SU-DHL-6 (cell line): ENCODE results near the gene PLB1.

Source experiments
- H2AFZ ChIP-seq: fragments of 200-600 bp; sonication (generic); 2 replicates; pipeline ENCODE4 v1.6.1; 2014; ENCODE audit warnings: low read depth, mild to moderate bottlenecking, moderate library complexity, mixed read lengths, antibody characterized with exemption, low read length; ENCODE audit not compliant: severe bottlenecking
- H3F3A ChIP-seq: fragments of 200-600 bp; shearing (Covaris generic); 2 replicates; pipeline ENCODE4 v1.6.0; 2016; ENCODE audit warnings: antibody characterized with exemption, mild to moderate bottlenecking; ENCODE audit not compliant: insufficient read depth
- H3K27ac ChIP-seq: fragments of 200-600 bp; sonication (generic); 2 replicates; pipeline ENCODE4 v1.5.1; 2016; ENCODE audit warnings: low read depth, mild to moderate bottlenecking, low read length, moderate library complexity, mixed read lengths
- H3K27me3 ChIP-seq: fragments of 200-600 bp; sonication (generic), shearing (Covaris generic); 2 replicates; pipeline ENCODE4 v1.6.0; 2014; ENCODE audit warnings: mild to moderate bottlenecking, low read length
- H3K36me3 ChIP-seq: fragments of 200-600 bp; sonication (generic); 2 replicates; pipeline ENCODE4 v1.6.1; 2014; ENCODE audit warnings: mild to moderate bottlenecking, low read length, mixed read lengths
- H3K4me2 ChIP-seq: fragments of 300-600, 200-600 bp; shearing (Covaris generic), sonication (generic); 2 replicates; pipeline ENCODE4 v1.6.0; 2014; ENCODE audit warnings: low read length, low read depth, mild to moderate bottlenecking; ENCODE audit not compliant: poor library complexity, severe bottlenecking
- H3K4me3 ChIP-seq: fragments of 200-600 bp; sonication (generic); 2 replicates; pipeline ENCODE4 v1.5.1; 2014; ENCODE audit warnings: antibody characterized with exemption, low read length, mild to moderate bottlenecking, mixed read lengths; ENCODE audit not compliant: insufficient read depth, poor library complexity, severe bottlenecking
- H3K79me2 ChIP-seq: fragments of 200-600 bp; sonication (generic); 2 replicates; pipeline ENCODE4 v1.6.1; 2014; ENCODE audit warnings: mild to moderate bottlenecking, low read length, moderate library complexity; ENCODE audit not compliant: insufficient read depth
- H3K9ac ChIP-seq: fragments of 200-600 bp; sonication (generic); 2 replicates; pipeline ENCODE4 v1.7.0; 2014; ENCODE audit warnings: mild to moderate bottlenecking, low read length
- H3K9me2 ChIP-seq: fragments of 200-600 bp; sonication (generic); replicated peaks from 2 replicates; pipeline ENCODE4 v1.6.1; 2014; ENCODE audit warnings: low read length; ENCODE audit not compliant: insufficient read depth
- H3K9me3 ChIP-seq: fragments of 200-600 bp; sonication (generic); 2 replicates; pipeline ENCODE4 v1.6.1; 2014; ENCODE audit warnings: low read length, mixed read lengths; ENCODE audit not compliant: insufficient read depth
- H4K20me1 ChIP-seq: fragments of 200-600 bp; sonication (generic); 2 replicates; pipeline ENCODE4 v1.6.1; 2014; ENCODE audit warnings: low read depth, mild to moderate bottlenecking, antibody characterized with exemption, low read length, moderate library complexity, mixed read lengths
- CTCF ChIP-seq: fragments of 200-600 bp; sonication (generic); IDR thresholded peaks from one replicate; pipeline ENCODE4 v1.5.1; 2017; ENCODE audit warnings: antibody characterized with exemption, mild to moderate bottlenecking, low read length, moderate library complexity; ENCODE audit not compliant: insufficient read depth, poor library complexity, severe bottlenecking
- EZH2phosphoT487 ChIP-seq: fragments of 200-600 bp; sonication (generic), shearing (Covaris generic); conservative IDR thresholded peaks from 2 replicates; pipeline ENCODE4 v1.6.1; 2018; ENCODE audit warnings: mild to moderate bottlenecking, antibody characterized with exemption, low read length, moderate library complexity, mixed read lengths

The PLB1 gene

DNA sequence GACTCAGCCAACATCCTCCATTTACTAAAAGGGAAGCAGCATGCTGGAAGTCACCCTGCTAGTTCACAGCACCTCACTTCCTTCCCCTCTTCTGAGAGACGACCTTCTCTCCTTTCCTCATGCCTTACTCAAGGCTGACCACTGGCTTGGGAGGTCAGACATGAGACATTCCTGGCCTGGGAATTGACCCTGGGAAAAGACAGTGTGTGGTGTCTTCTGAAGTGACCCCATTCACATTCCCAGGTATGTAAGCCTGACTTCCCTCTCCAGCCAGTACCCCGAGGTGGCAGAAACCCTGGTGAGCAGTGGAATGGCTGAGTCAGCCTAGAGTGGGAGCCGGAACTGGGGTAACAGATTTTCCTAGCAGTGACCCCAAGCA lies 92.4 kb downstream of the PLB1 start:
- Histone ChIP-seq H3K9me3 (no peaks in the 10 kb centered on the region), H3K27me3 (no peaks in the 10 kb centered on the region), H3K4me2 (no peak overlapping the region), H3F3A (no peaks in the 10 kb centered on the region), H4K20me1 (no peaks in the 10 kb centered on the region), H3K79me2 (no peaks in the 10 kb centered on the region), H3K36me3 (no peaks in the 10 kb centered on the region), H3K4me3 (no peak overlapping the region), H2AFZ (no peak overlapping the region), H3K9ac (no peak overlapping the region), H3K9me2 (no peaks in the 10 kb centered on the region), H3K27ac (no peak overlapping the region)
- TF ChIP-seq EZH2phosphoT487 (no peak), CTCF (no peak)

DNA sequence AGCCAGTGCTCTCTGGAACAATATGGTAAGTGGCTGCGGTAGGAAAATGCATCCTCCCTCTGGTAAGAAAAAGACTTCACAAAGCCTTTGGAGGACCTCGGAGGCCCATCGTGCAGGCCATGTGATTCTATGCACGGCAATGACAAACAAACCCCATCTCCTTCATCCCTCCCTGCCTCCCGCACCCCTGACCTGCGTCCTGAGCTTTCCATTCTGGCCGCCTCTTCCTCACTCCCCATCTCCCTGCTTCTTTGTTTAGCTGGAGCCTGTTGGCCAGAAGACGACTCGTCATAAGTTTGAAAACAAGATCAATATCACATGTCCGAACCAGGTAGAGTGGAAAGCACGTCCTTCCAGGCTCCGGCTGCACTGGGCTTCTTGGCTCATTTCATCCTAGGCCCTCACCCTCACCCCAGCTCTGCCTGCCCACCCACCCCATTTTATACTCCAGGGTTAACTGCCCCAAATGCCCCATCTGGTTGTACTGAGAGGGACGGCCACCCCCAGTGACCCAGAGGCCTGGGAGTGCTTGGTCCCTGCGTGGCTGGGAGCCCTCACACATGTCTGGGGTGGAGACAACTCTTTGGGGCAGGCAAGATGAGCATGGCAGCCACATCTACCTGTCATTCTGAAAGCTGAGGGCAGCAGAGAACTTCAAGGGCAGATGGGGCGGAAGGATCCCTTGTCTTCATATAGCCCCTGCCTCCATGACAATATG lies 94.0 kb downstream of the PLB1 start:
- H2AFZ ChIP-seq, result no peak overlapping the region
- no peak overlapping the region for H3K4me3 ChIP-seq
- TF ChIP-seq CTCF, result no peak
- no peaks in the 10 kb centered on the region for H3K27me3 ChIP-seq
- H3K9ac ChIP-seq, result no peak overlapping the region
- H3K79me2 ChIP-seq, result no peaks in the 10 kb centered on the region
- no peaks in the 10 kb centered on the region for H4K20me1 ChIP-seq
- no peaks in the 10 kb centered on the region for H3F3A ChIP-seq
- no peak overlapping the region for H3K27ac ChIP-seq
- no peak overlapping the region for H3K4me2 ChIP-seq
- H3K9me3 ChIP-seq, result no peaks in the 10 kb centered on the region
- no peaks in the 10 kb centered on the region for H3K36me3 ChIP-seq
- no peaks in the 10 kb centered on the region for H3K9me2 ChIP-seq

- Histone ChIP-seq H3K9ac (no peak overlapping the region), H3K27ac (no peak overlapping the region), H3K27me3 (no peaks in the 10 kb centered on the region), H3K4me3 (no peak overlapping the region), H3K36me3 (no peaks in the 10 kb centered on the region), H4K20me1 (no peaks in the 10 kb centered on the region), H3K9me3 (no peaks in the 10 kb centered on the region), H3K4me2 (no peak overlapping the region), H3F3A (no peaks in the 10 kb centered on the region), H3K9me2 (no peaks in the 10 kb centered on the region), H3K79me2 (no peaks in the 10 kb centered on the region), H2AFZ (no peak overlapping the region)
- no peak for TF ChIP-seq CTCF
- TF ChIP-seq EZH2phosphoT487, result no peak
Observed at GRCh38 chr2:28590496-28591301, 94.8 kb downstream of the PLB1 start.
